ENCODE measurements around the gene NLRP6. TPM values are rescaled to one million over a fixed set of nuclear protein-coding genes. Genes with fewer than 3 reads are reported as not detected.
"Not testable (repeated sequence)": the region's sequence is repeated elsewhere in the genome, so short reads cannot be mapped to it uniquely, and the experiment has no call there.

The NLRP6 gene
- total RNA-seq, 2 donors from 2014 or later = 1.5 to 3.2 TPM

DNA sequence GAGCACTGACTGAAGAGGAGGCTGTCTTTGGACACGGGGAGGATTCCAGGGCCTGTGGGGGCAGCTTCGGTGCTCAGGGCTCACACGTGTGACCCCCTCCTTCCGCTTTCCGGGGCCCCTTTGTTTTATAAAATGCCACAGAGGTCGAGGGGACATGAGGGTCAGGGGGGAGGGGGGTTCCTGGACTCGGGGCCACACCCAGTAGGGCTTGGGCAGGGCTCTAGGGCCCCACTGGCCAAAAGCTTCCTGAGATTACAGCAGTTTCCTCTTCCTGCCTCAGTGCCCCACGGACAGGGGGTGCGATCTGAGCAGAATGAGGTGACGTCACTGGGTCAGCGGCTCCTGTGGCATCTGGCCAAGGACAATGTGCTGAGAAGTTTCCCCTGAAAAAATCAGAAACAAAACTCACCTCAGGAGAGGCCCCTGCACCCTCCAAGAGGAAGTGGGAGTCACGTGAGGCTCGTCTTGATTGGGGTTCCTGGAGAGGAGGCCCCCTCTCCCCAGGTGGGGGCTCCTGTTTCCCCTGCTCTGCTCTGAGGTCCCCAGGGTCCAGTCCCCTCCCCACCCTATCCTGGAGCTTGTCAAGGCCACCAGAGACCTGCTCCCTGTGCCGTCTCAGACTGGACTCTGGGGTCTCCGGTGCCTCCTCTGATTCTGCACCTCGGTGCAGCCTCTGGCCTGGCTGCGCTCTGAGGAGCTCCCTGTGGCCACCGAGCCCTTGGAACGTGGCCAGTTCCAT, 48.8 kb downstream of the NLRP6 start:
- Mint-ChIP-seq H3K9me3 (no peaks in the 10 kb centered on the region), H3K4me3 (peak overlapping the region; percentile 86 to 89), H3K27ac (peak overlapping the region; percentile 94), H3K27me3 (ENCODE audit: low read depth) (no peaks in the 10 kb centered on the region), H3K4me1 (ENCODE audit: low read depth) (peaks cover 80% of the 10 kb centered on the region), H3K36me3 (ENCODE audit: insufficient read depth in 2 of 2) (peaks cover 0 to 2% of the 10 kb centered on the region in 2 donors)
- DNase-seq (peak; percentile 82 to 86), ATAC-seq (replicated peaks in 1 of 2) (peak; percentile 54 to 69)

DNA sequence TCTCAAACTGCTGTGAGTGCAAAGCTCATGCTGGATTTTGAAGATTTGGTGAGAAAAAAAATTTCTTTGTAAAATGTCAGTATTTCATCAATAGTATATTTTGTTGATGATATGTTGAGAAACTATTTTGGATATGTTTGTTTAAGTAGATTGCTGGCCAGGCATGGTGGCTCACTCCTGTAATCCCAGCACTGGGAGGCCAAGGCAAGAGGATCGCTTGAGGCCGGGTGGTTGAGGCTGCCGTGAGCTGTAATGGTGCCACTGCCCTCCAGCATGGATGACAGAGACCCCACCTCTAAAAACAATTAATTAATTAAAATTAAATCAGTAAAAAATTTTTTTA, 49.3 kb downstream of the NLRP6 start:
- H3K9me3 Mint-ChIP-seq = no peaks in the 10 kb centered on the region
- DNase-seq = no peak
- ATAC-seq (replicated peaks in 1 of 2) = no peak
- peak overlapping the region; percentile 86 to 89 for H3K4me3 Mint-ChIP-seq
- H3K4me1 Mint-ChIP-seq (ENCODE audit: low read depth) = peaks cover 86% of the 10 kb centered on the region
- H3K36me3 Mint-ChIP-seq (ENCODE audit: insufficient read depth in 2 of 2) = peaks cover 0 to 2% of the 10 kb centered on the region in 2 donors
- peak overlapping the region; percentile 84 for H3K27ac Mint-ChIP-seq
- H3K27me3 Mint-ChIP-seq (ENCODE audit: low read depth) = no peaks in the 10 kb centered on the region

DNA sequence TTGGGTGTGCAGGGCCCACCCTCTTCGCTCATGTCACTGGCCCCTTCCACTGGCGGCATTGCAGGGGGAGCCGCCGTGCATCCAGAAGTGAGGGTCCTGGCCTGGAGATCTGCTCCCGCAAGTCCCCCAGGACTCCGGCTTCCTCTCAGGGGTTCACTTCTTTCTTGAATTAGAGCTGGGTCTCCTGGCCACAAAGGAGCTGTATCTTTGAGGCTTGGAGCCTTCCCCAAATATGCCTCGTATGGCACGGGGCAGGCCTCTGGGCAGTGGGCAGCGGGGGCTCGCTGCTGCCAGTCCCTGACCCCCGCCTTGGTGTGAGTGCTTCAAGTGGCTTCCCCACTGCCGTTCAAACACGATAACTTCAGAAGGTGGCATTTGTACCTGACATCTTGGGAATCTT, 49.8 kb downstream of the NLRP6 start:
- peak overlapping the region; percentile 42 to 54 for H3K4me3 Mint-ChIP-seq
- no peaks in the 10 kb centered on the region for H3K9me3 Mint-ChIP-seq
- no peak for ATAC-seq (replicated peaks in 1 of 2)
- no peak for DNase-seq
- peaks cover 89% of the 10 kb centered on the region for H3K4me1 Mint-ChIP-seq (ENCODE audit: low read depth)
- peak overlapping the region; percentile 76 for H3K27ac Mint-ChIP-seq
- H3K36me3 Mint-ChIP-seq (ENCODE audit: insufficient read depth in 2 of 2) = peaks cover 0 to 2% of the 10 kb centered on the region in 2 donors
- no peaks in the 10 kb centered on the region for H3K27me3 Mint-ChIP-seq (ENCODE audit: low read depth)

DNA sequence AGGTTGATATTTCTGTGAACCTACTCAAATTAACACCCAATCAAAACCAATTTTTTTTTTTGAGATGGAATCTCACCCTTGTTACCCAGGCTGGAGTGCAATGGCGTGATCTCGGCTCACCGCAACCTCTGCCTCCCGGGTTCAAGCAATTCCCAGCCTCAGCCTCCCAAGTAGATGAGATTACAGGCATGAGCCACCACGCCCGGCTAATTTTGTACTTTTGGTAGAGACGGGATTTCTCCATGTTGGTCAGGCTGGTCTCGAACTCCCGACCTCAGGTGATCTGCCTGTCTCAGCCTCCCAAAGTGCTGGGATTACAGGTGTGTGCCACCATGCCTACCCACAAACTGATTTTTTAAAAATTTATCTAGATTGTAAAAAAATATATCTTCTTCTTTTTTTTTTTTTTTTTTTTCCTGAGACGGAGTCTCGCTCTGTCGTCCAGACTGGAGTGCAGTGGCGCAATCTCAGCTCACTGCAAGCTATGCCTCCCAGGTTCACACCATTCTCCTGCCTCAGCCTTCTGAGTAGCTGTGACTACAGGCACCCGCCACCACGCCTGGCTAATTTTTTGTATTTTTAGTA, 50.4 kb downstream of the NLRP6 start:
- Mint-ChIP-seq H3K4me3 (peak overlapping the region; percentile 75 to 83), H3K27ac (peak overlapping the region; percentile 76), H3K4me1 (ENCODE audit: low read depth) (peaks cover 89% of the 10 kb centered on the region)
- not testable (repeated sequence) for H3K27me3 Mint-ChIP-seq (ENCODE audit: low read depth); DNase-seq; H3K36me3 Mint-ChIP-seq (ENCODE audit: insufficient read depth in 2 of 2); H3K9me3 Mint-ChIP-seq; ATAC-seq (replicated peaks in 1 of 2)

DNA sequence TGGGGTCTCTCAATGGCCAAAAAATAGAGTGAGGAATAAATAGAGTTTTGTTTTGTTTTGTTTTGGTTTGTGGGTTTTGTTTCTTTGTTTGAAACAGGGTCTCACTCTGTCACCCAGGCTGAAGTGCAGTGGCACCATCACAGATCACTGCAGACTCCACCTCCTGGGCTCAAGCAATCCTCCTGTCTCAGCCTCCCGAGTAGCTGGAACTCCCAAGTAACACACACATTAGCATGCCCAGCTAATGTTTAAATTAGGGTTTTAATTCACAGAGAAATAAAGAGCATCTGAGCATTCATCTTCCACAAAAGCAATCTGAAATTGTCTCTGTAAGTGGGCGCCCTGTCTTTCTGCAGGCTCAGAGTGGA, 51.7 kb downstream of the NLRP6 start:
- DNase-seq (no peak), ATAC-seq (replicated peaks in 1 of 2) (no peak)
- no peaks in the 10 kb centered on the region for H3K27me3 Mint-ChIP-seq (ENCODE audit: low read depth)
- peaks cover 76% of the 10 kb centered on the region for H3K4me1 Mint-ChIP-seq (ENCODE audit: low read depth)
- H3K9me3 Mint-ChIP-seq = no peaks in the 10 kb centered on the region
- peak overlapping the region; percentile 75 to 83 for H3K4me3 Mint-ChIP-seq
- peaks cover 0 to 2% of the 10 kb centered on the region in 2 donors for H3K36me3 Mint-ChIP-seq (ENCODE audit: insufficient read depth in 2 of 2)
- peak overlapping the region; percentile 76 for H3K27ac Mint-ChIP-seq

DNA sequence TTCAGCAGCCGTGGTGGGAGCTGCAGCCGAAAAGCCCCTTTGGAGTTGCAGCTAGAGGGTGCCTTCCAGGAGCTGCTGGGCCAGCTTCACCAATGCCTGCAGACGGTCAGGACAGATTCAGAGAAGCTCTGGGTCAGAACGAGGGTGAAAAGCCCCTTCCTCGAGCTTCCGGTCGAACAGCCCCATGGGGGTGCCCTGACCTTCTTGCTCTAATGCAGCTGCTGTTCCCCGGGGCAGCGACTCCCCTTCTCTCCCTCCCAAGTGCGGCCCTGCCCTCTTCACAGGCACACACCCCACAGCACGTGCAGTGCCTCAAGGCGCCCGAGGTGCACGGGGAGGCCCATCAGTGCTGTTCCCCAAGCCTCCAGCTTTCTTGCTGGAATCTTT, 52.1 kb downstream of the NLRP6 start:
- DNase-seq = no peak

DNA sequence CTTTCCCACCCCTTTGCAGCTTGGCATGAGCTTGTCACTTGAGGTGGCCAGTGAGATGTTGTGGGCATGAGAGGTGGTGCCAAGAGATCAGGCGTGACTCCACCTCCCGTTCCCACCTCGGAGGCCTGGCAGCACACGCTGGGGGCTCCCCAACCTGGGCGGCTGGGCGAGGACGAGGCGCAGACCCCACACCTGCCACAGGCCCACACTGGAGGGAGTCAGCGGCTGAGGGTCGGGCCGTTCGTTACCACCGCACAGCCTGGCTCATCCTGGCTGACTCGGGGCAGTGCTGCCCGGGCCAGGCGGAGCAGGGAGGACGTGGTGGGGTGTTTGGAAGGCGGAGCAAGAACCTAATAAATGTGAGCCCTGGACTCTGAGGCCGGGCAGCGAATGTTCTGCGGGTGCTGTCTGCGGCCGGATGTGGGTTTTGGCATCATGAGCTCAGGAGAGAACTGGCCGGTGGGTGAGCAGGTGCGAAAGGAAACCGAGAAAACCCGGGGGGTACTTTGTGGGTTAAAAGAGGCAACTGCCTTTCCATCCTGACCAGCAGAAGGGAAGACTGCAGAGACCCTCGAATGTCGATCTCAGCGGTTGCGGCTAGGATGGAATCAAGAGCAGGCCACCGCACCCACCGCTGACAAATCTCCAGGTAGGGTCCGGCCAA, 52.6 kb downstream of the NLRP6 start:
- no peaks in the 10 kb centered on the region for H3K27me3 Mint-ChIP-seq (ENCODE audit: low read depth)
- ATAC-seq (replicated peaks in 1 of 2) (peak in 1 of 2 donors; percentile 3), DNase-seq (peak; percentile 66 to 68)
- peaks cover 76% of the 10 kb centered on the region for H3K4me1 Mint-ChIP-seq (ENCODE audit: low read depth)
- no peaks in the 10 kb centered on the region for H3K9me3 Mint-ChIP-seq
- peaks cover 0 to 2% of the 10 kb centered on the region in 2 donors for H3K36me3 Mint-ChIP-seq (ENCODE audit: insufficient read depth in 2 of 2)
- H3K27ac Mint-ChIP-seq = peak overlapping the region; percentile 43
- peak overlapping the region; percentile 75 to 83 for H3K4me3 Mint-ChIP-seq

More for the DNA sequence above, 52.1 kb downstream of the NLRP6 start:
- Mint-ChIP-seq H3K36me3 (ENCODE audit: insufficient read depth in 2 of 2) (peaks cover 0 to 2% of the 10 kb centered on the region in 2 donors), H3K4me1 (ENCODE audit: low read depth) (peaks cover 76% of the 10 kb centered on the region), H3K27ac (no peak overlapping the region), H3K9me3 (no peaks in the 10 kb centered on the region), H3K27me3 (ENCODE audit: low read depth) (no peaks in the 10 kb centered on the region), H3K4me3 (peak overlapping the region; percentile 75 to 83)
- ATAC-seq (replicated peaks in 1 of 2) = no peak

DNA sequence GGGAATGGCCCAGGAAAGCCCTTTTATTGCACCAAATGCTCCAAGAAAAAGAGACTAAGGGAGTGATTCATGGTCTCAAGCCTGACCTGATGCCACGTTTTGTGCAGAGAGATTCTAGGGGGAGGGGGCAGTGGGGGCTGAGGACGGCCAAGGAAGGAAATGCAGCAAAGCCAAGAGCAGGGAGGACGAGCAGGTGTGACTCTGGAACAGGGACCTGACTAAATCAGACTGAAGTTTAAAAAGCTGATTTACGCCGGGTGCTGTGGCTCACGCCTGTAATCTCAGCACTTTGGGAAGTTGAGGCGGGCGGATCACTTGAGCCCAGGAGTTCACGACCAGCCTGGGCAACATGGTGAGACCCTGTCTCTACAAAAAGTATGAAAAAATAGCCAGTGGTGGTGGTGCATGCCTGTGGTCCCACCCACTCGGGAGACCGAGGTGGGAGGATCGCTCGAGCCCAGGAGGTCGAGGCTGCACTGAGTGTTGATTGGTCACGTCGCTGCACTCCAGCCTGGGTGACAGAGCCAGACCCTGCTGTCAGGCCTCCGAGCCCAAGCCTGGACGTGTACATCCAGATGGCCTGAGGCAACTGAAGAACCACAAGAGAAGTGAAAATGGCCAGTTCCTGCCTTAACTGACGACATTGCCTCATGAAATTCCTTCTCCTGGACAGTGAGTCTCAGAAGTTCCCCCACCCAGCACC, 53.3 kb downstream of the NLRP6 start:
- H3K4me3 Mint-ChIP-seq = peak overlapping the region; percentile 75 to 83
- peaks cover 76% of the 10 kb centered on the region for H3K4me1 Mint-ChIP-seq (ENCODE audit: low read depth)
- H3K36me3 Mint-ChIP-seq (ENCODE audit: insufficient read depth in 2 of 2) = peaks cover 0 to 2% of the 10 kb centered on the region in 2 donors
- no peaks in the 10 kb centered on the region for H3K9me3 Mint-ChIP-seq
- no peak for ATAC-seq (replicated peaks in 1 of 2)
- no peak for DNase-seq
- H3K27me3 Mint-ChIP-seq (ENCODE audit: low read depth) = no peaks in the 10 kb centered on the region
- peak overlapping the region; percentile 43 for H3K27ac Mint-ChIP-seq

DNA sequence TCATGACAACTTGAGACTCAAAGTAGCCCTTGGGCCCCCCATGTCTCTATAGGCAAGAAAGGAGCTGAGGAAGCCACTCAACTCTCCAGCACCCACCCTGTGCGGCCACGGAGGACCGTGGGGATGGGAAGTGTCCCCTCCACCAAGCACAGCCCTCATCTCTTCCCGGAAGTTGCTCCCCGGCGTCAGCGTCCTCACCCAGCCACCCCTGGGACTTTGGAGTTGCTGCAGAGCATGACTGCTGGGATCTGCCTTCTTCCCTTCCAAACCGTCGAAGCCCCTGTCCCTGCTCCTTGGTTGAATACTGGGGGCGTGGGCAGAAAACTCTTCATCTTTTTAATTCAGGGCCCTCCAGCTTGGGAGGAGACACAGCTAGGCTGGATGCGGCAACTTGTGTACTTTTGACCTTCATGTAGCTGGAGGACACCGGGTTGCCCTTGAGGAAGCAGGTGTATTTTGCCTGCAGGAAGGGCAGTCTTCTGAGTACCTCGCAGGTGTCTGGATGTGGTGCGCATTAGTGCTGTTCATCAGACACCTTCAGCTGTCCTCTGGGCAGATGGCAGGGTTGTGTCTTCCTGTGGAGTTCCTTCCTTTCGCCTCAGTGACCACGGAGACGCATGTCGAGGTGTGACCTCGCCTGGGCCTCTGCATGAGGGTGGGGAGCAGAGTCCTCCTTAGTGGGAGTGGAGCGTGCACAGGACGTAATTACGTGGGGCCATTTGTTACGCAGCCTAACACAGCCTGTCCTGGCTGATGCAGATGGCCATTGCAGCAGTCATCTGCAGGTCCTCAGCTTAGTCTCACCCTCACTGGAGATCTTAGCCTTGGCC, 54.7 kb downstream of the NLRP6 start:
- no peaks in the 10 kb centered on the region for H3K9me3 Mint-ChIP-seq
- H3K27me3 Mint-ChIP-seq (ENCODE audit: low read depth) = no peaks in the 10 kb centered on the region
- peaks cover 0 to 2% of the 10 kb centered on the region in 2 donors for H3K36me3 Mint-ChIP-seq (ENCODE audit: insufficient read depth in 2 of 2)
- DNase-seq (no peak), ATAC-seq (replicated peaks in 1 of 2) (no peak)
- peaks cover 72% of the 10 kb centered on the region for H3K4me1 Mint-ChIP-seq (ENCODE audit: low read depth)
- no peak overlapping the region for H3K27ac Mint-ChIP-seq
- peak overlapping the region; percentile 10 to 32 for H3K4me3 Mint-ChIP-seq

DNA sequence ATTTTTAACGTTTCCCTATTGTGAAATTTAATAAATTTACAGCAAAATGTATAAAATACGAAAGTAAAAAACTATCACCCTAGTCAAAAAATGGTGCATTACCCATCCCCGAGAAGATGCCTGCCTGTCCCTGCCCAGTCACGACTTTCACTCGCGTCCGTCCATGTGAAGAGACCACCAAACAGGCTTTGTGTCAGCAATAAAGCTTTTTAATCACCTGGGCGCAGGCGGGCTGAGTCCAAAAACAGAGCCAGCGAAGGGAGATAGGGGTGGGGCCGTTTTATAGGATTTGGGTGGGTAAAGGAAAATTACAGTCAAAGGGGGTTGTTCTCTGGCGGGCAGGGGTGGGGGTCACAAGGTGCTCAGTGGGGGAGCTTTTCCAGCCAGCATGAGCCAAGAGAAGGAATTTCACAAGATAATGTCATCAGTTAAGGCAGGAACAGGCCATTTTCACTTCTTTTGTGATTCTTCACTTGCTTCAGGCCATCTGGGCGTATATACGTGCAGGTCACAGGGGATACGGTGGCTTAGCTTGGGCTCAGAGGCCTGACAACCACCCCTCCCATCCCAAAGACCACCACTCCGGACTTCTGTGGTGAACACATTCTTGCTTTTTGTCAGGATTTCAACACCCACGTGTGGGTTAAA, 55.5 kb downstream of the NLRP6 start:
- DNase-seq; H3K36me3 Mint-ChIP-seq (ENCODE audit: insufficient read depth in 2 of 2); H3K4me3 Mint-ChIP-seq; ATAC-seq (replicated peaks in 1 of 2); H3K9me3 Mint-ChIP-seq; H3K27me3 Mint-ChIP-seq (ENCODE audit: low read depth): not testable (repeated sequence)
- H3K27ac Mint-ChIP-seq = peak overlapping the region; percentile 43
- peaks cover 65% of the 10 kb centered on the region for H3K4me1 Mint-ChIP-seq (ENCODE audit: low read depth)

DNA sequence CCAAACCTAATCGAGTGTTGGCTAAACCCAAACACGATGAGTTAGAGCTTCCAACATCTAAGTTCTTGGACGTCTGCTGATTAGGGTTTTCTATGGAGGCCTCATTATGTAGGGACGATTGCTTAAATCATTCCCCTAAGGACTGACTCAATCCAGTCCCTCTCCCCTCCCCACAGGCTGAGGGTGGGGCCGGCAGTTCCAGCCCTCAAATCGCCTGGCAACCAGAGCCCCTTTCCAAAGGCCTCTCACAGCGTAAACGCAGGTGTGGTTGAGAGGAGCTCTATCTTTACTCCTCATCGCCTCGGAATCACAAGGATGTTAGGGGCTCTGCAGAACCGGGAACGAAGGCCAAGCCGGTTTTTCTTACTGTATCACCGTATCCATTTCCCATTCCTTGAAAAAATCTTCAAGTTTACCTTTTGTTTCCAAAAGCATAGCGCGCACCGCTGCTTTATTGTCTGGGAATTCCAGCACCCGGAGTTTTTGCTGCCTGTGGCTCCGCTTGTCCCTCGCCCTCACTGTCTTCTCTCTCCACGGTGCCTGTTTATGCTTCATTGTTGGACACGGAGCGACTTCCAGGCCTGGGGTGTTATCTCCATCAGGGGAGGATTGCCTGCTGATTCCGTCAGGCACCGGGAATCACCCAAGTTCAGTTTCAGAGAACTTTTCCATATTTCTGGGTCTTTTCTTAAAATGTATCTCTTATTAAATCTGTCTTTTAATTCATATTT, 56.2 kb downstream of the NLRP6 start:
- H3K4me3 Mint-ChIP-seq = no peak overlapping the region
- H3K36me3 Mint-ChIP-seq (ENCODE audit: insufficient read depth in 2 of 2) = no peaks in the 10 kb centered on the region
- H3K27me3 Mint-ChIP-seq (ENCODE audit: low read depth) = no peaks in the 10 kb centered on the region
- no peaks in the 10 kb centered on the region for H3K9me3 Mint-ChIP-seq
- no peak for ATAC-seq (replicated peaks in 1 of 2)
- no peak overlapping the region for H3K27ac Mint-ChIP-seq
- DNase-seq = no peak
- H3K4me1 Mint-ChIP-seq (ENCODE audit: low read depth) = peaks cover 58% of the 10 kb centered on the region
